Esophagus squamous epithelium (tissue), 5 donors: ENCODE measurements around the gene ILF3. TPM values are rescaled to one million over a fixed set of nuclear protein-coding genes. Genes with fewer than 3 reads are reported as not detected.

Experiments used
- DNase-seq: peaks from one replicate; lab custom pipeline; 2025; lab: John Stamatoyannopoulos, UW
- H3K27ac ChIP-seq, 4 donors: fragments of 200-600 bp; sonication (generic); one replicate each; pipeline ENCODE4 v1.5.1; 2016 to 2019; ENCODE audit warnings: mild to moderate bottlenecking in 1 of 4
- H3K27me3 ChIP-seq, 4 donors: fragments of 200-600 bp; sonication (generic); 1 replicate in 3 of 4; 2 replicates in 1 of 4; pipeline versions ENCODE4 v1.5.1 to v1.6.0; 2017 to 2021; ENCODE audit warnings: antibody characterized with exemption in 1 of 4
- H3K36me3 ChIP-seq, 3 donors: fragments of 200-600 bp; sonication (generic); one replicate each; pipeline ENCODE4 v1.5.1; 2016 to 2019
- H3K4me1 ChIP-seq, 3 donors: fragments of 200-600 bp; sonication (generic); one replicate each; pipeline ENCODE4 v1.5.1; 2017 to 2019
- H3K4me3 ChIP-seq, 4 donors: fragments of 200-600 bp; sonication (generic); 1 replicate in 3 of 4; 2 replicates in 1 of 4; pipeline ENCODE4 v1.5.1; 2016 to 2019; ENCODE audit warnings: mild to moderate bottlenecking in 2 of 4, moderate library complexity in 1 of 4
- H3K9me3 ChIP-seq, 3 donors: fragments of 200-600 bp; sonication (generic); one replicate each; pipeline ENCODE4 v1.5.1; 2016 to 2019
- POLR2A ChIP-seq, 4 donors: fragments of 450-650 bp; IDR thresholded peaks; one replicate each; pipeline ENCODE4 v1.6.1; 2017; ENCODE audit warnings: antibody characterized with exemption in 4 of 4, mild to moderate bottlenecking in 4 of 4, moderate library complexity in 3 of 4
- WGBS, 2 donors: methylation state at CpG; one replicate each; pipeline ENCODE4 v1.1.5; 2018; 5-methylcytosine and 5-hydroxymethylcytosine counted together
- intact Hi-C: fragments of 100-400 bp; cut with DNase I; formaldehyde crosslinking; loops from one replicate; pipeline ENCODE4 v1.15.0; 2022
- total RNA-seq, 4 donors: library from RNA; depleted of rRNA; stranded (reverse); fragments of >200 nt; gene quantifications; one replicate each; pipeline ENCODE4 v1.1.0, GENCODE V29; 2016
- TF ChIP-seq, protein P1 (sequence below), 6 experiments: fragments of 450-650 bp in 4 of 6; fragments of 200-600 bp in 2 of 6; sonication (generic) in 2 of 6; IDR thresholded peaks; one replicate each; pipeline ENCODE4 v1.5.1; 2016 to 2019; ENCODE audit warnings: antibody characterized with exemption in 6 of 6, mild to moderate bottlenecking in 4 of 6, moderate library complexity in 4 of 6
- donor health status: DM: yes; HTN: yes; CAD: no.

ILF3 gene
- total RNA-seq, 4 donors from 2014 or later, result 68.7 to 123 (median 98.3) TPM

DNA sequence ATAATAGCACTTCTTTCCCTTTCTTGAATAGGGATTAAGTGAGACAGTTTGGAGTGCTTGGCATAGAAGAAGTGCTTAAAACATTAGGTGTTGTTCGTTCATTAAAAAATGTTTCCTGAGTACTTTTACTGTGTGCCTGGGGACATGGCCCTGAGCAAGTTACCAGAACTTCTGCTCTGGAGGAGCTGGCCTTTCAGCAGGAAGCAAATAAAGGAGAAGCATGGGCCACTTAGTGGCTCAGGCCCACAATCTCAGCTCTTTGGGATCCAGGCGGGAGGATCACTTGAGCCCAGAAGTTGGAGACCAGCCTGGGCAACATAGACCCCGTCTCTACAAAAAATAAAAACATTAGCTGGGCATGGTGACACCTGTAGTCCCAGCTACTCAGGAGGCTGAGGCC lies 69.4 kb downstream of the ILF3 start:
- Histone ChIP-seq H3K27ac (peak overlapping the region in 1 of 4 donors; percentile 14), H3K9me3 (no peaks in the 10 kb centered on the region), H3K4me1 (peaks cover 19 to 90% (median 35%) of the 10 kb centered on the region in 3 donors), H3K36me3 (peaks cover 0 to 40% (median 0%) of the 10 kb centered on the region in 3 donors), H3K4me3 (no peak overlapping the region), H3K27me3 (no peaks in the 10 kb centered on the region)
- DNase-seq, result no peak
- intact Hi-C loops, result loop anchor here (5.0 kb wide), 1 partner anchor 129 kb away; no protein-coding TSS in a partner anchor
- 67 to 85% methylated on average over 1 to 3 of the region's 3 CpGs for WGBS, 2 donors
- TF ChIP-seq POLR2A (IDR thresholded peaks at IDR 0.05), result no peak
- TF ChIP-seq, protein P1, sequence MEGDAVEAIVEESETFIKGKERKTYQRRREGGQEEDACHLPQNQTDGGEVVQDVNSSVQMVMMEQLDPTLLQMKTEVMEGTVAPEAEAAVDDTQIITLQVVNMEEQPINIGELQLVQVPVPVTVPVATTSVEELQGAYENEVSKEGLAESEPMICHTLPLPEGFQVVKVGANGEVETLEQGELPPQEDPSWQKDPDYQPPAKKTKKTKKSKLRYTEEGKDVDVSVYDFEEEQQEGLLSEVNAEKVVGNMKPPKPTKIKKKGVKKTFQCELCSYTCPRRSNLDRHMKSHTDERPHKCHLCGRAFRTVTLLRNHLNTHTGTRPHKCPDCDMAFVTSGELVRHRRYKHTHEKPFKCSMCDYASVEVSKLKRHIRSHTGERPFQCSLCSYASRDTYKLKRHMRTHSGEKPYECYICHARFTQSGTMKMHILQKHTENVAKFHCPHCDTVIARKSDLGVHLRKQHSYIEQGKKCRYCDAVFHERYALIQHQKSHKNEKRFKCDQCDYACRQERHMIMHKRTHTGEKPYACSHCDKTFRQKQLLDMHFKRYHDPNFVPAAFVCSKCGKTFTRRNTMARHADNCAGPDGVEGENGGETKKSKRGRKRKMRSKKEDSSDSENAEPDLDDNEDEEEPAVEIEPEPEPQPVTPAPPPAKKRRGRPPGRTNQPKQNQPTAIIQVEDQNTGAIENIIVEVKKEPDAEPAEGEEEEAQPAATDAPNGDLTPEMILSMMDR (IDR thresholded peaks at IDR 0.05), result no peak

DNA sequence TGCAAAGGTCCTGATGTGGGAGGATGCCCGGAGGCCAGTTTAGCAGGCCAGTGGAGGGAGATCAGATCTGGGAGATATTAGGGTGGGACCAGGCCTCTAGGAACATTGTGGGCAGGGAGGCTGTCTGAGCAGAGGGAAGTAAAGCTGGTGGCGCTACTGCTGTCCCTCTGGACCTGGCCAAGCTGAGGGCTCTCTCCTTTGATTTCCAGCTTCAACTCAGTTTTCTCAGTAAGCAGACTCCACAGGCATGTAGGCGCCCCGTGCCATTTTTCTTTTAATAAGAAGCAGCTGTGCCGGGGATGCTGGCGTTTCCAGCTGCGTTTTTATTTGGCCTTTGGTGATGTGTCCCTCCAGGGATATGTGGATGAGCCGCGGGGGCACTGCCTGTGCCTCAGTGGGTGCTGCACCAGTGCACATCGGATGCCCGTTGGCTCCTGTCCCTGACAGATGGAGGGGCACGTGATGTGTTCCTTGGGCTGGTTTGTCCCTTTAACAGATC lies 70.5 kb downstream of the ILF3 start:
- 70 to 84% methylated on average over 11 to 12 of the region's 12 CpGs for WGBS, 2 donors
- Histone ChIP-seq H3K27me3 (no peaks in the 10 kb centered on the region), H3K36me3 (peaks cover 0 to 40% (median 0%) of the 10 kb centered on the region in 3 donors), H3K9me3 (no peaks in the 10 kb centered on the region), H3K27ac (peak overlapping the region in 2 of 4 donors; percentile 11 to 39), H3K4me1 (peaks cover 10 to 84% (median 27%) of the 10 kb centered on the region in 3 donors), H3K4me3 (no peak overlapping the region)
- TF ChIP-seq POLR2A (IDR thresholded peaks at IDR 0.05), result no peak
- TF ChIP-seq, protein P1 (IDR thresholded peaks at IDR 0.05), result no peak
- intact Hi-C loops, result loop anchor here (5.0 kb wide), 1 partner anchor 128 kb away; no protein-coding TSS in a partner anchor
- DNase-seq, result no peak

DNA sequence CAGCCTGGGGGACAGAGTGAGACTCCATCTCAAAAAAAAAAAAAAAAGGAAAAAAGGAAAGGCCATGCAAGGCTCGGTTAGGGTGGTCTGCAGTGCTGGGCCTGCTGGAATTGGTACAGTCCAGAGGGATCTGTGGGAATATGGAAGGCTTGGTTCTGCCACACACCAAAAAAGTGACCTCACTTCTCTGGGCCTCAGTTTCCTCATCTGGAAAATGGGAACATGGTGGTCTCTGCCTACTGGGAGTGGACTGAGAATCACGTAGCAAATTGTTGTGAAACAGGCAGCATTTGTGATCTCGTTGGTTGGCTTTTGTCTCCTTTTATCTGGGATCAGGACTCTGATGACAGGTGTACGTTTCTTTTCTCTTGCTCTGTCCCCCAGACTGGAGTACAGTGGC lies 71.3 kb downstream of the ILF3 start:
- no peak overlapping the region for H3K27ac ChIP-seq
- no peak for DNase-seq
- TF ChIP-seq POLR2A (IDR thresholded peaks at IDR 0.05), result no peak
- TF ChIP-seq, protein P1 (IDR thresholded peaks at IDR 0.05), result no peak
- H3K27me3 ChIP-seq, result no peaks in the 10 kb centered on the region
- intact Hi-C loops, result no loop called here
- peaks cover 0 to 40% (median 0%) of the 10 kb centered on the region in 3 donors for H3K36me3 ChIP-seq
- peaks cover 5 to 84% (median 19%) of the 10 kb centered on the region in 3 donors for H3K4me1 ChIP-seq
- H3K9me3 ChIP-seq, result no peaks in the 10 kb centered on the region
- H3K4me3 ChIP-seq, result no peak overlapping the region
- WGBS, 2 donors, result 69 to 73% methylated on average over 4 of the region's 4 CpGs

DNA sequence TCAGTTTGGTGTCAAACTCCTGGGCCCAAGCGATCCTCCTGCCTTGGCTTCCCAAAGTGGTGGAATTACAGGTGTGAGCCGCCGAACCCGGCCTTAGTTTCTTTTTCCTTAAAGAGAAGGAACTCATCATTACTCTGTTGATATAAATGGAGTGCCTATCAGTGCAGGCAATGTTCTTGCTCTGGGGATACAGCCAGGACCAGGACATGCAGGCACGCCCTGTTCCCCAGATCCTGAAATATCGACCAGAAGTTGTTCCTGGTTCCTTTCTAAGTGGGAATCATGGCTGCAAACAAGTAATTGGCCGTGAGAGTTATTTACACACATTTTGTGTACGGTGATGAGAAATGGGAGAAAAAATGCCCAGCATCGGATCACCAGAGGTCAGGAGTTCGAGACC lies 72.1 kb downstream of the ILF3 start:
- H3K9me3 ChIP-seq, result no peaks in the 10 kb centered on the region
- TF ChIP-seq, protein P1 (IDR thresholded peaks at IDR 0.05), result no peak
- TF ChIP-seq POLR2A (IDR thresholded peaks at IDR 0.05), result no peak
- intact Hi-C loops, result no loop called here
- no peaks in the 10 kb centered on the region for H3K27me3 ChIP-seq
- 84 to 89% methylated on average over 9 of the region's 10 CpGs for WGBS, 2 donors
- DNase-seq, result no peak
- peaks cover 3 to 84% (median 19%) of the 10 kb centered on the region in 3 donors for H3K4me1 ChIP-seq
- H3K4me3 ChIP-seq, result no peak overlapping the region
- peaks cover 0 to 32% (median 0%) of the 10 kb centered on the region in 3 donors for H3K36me3 ChIP-seq
- no peak overlapping the region for H3K27ac ChIP-seq

DNA sequence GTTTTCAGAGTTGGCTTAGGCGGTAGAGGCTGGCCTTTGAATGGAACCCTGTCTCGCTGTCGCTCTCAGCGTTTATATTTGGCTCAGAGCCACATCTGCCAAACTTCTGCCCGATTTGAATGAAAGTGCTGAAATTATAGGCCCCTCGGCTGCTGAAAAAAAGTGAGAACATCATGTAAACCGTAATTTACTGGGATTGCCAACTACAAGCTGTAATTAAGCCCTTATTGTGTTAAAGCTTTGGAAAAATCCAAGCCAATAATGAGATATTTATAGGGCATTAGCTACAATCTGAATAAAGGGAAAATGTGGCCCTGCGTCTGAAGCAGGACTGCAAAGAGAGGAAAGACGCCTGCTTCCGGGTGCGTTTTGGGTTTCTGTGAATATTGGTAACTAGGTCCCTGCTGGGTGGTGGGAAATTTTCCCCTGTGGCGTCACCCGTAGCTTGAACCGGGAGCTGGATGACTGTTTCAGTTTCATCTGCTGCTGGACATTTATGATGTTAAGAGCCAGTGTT lies 73.6 kb downstream of the ILF3 start:
- TF ChIP-seq, protein P1 (IDR thresholded peaks at IDR 0.05), result no peak
- Histone ChIP-seq H3K4me3 (no peak overlapping the region), H3K36me3 (peaks cover 0 to 27% (median 0%) of the 10 kb centered on the region in 3 donors), H3K27me3 (no peaks in the 10 kb centered on the region), H3K27ac (peak overlapping the region in 1 of 4 donors; percentile 26), H3K9me3 (no peaks in the 10 kb centered on the region), H3K4me1 (peaks cover 3 to 88% (median 19%) of the 10 kb centered on the region in 3 donors)
- WGBS, 2 donors, result 68 to 75% methylated on average over 14 of the region's 14 CpGs
- intact Hi-C loops, result no loop called here
- DNase-seq, result no peak
